ENCODE data around the gene RUNX2.

DNA sequence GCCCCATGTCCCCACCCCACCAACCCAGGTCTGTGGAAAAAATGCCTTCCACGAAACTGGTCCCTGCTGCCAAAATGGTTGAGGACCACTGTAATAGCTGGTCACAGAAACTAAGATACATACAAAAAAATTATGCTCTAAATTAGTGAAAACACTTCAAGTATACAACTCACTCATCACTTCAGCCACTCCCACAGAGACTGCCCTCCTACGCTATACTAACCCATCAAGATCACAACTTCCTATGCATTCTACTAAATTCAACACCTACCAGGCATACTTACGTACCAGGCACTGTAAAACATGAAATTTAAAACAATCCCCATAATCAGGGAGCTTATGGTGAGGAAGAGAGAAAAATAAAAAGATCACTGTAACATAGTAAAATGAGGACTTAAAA lies 22.9 kb downstream of the RUNX2 start:
- TF ChIP-seq, protein P1, sequence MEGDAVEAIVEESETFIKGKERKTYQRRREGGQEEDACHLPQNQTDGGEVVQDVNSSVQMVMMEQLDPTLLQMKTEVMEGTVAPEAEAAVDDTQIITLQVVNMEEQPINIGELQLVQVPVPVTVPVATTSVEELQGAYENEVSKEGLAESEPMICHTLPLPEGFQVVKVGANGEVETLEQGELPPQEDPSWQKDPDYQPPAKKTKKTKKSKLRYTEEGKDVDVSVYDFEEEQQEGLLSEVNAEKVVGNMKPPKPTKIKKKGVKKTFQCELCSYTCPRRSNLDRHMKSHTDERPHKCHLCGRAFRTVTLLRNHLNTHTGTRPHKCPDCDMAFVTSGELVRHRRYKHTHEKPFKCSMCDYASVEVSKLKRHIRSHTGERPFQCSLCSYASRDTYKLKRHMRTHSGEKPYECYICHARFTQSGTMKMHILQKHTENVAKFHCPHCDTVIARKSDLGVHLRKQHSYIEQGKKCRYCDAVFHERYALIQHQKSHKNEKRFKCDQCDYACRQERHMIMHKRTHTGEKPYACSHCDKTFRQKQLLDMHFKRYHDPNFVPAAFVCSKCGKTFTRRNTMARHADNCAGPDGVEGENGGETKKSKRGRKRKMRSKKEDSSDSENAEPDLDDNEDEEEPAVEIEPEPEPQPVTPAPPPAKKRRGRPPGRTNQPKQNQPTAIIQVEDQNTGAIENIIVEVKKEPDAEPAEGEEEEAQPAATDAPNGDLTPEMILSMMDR (conservative IDR thresholded peaks at IDR 0.05), result no peak
- no peak for TF ChIP-seq ZFX (IDR thresholded peaks at IDR 0.05)

All from C4-2B (cell line).